Measurements from ENCODE around the gene FGD3. TPM values are rescaled to one million over a fixed set of nuclear protein-coding genes. Genes with fewer than 3 reads are reported as not detected.

FGD3 gene
- total RNA-seq, 1 donor from 2014 or later = 0.09 TPM

DNA sequence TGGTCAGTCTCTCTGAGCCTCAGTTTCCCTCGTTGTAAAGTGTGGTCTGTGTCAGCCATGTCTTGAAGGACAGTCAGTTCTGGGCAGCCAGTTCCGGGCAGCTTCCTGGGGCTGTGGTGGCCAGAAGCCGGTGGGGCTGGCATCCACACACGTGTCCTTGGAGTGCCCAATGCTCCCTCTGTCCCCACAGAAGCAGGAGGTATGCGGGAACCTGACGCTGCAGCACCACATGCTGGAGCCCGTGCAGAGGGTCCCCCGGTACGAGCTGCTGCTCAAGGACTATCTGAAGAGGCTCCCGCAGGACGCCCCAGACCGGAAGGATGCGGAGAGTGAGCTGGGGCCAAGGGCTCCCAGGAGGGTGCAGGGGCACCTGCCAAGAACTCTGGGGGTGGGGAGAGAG is 62.7 kb downstream of the FGD3 start:
- Histone ChIP-seq H3K36me3 (ENCODE audit: insufficient read depth, low read length) (no peaks in the 10 kb centered on the region), H3K4me2 (ENCODE audit: low read length) (no peak overlapping the region), H3K9me3 (ENCODE audit: insufficient read depth, low read depth, low read length) (no peaks in the 10 kb centered on the region), H3K27ac (ENCODE audit: low read depth, low read length) (no peak overlapping the region), H3K27me3 (ENCODE audit: insufficient read depth, low read length) (no peaks in the 10 kb centered on the region), H3K4me3 (ENCODE audit: insufficient read depth, low read depth, low read length) (no peak overlapping the region), H3K9ac (ENCODE audit: low read length) (no peak overlapping the region), H4K20me1 (ENCODE audit: insufficient read depth, low read length) (no peaks in the 10 kb centered on the region), H2AFZ (ENCODE audit: low read depth, low read length) (no peak overlapping the region), H3K79me2 (ENCODE audit: insufficient read depth, low read length) (no peaks in the 10 kb centered on the region), H3K4me1 (ENCODE audit: insufficient read depth, low read length) (no peaks in the 10 kb centered on the region)
- Mint-ChIP-seq H3K4me3 (ENCODE audit: unreplicated experiment) (no peak overlapping the region), H3K36me3 (ENCODE audit: low read depth, unreplicated experiment) (no peaks in the 10 kb centered on the region), H3K27ac (ENCODE audit: unreplicated experiment) (no peak overlapping the region), H3K9me3 (ENCODE audit: unreplicated experiment) (no peaks in the 10 kb centered on the region), H3K4me1 (ENCODE audit: low read depth, unreplicated experiment) (peaks cover 3% of the 10 kb centered on the region), H3K27me3 (ENCODE audit: low read depth, unreplicated experiment) (peaks cover 23% of the 10 kb centered on the region)
- FAIRE-seq (no peak), DNase-seq (ENCODE audit: low read depth) (no peak)
- no peak for TF ChIP-seq EZH2 (IDR thresholded peaks at IDR 0.05; ENCODE audit: insufficient read depth, low read length)
- TF ChIP-seq, protein P1, sequence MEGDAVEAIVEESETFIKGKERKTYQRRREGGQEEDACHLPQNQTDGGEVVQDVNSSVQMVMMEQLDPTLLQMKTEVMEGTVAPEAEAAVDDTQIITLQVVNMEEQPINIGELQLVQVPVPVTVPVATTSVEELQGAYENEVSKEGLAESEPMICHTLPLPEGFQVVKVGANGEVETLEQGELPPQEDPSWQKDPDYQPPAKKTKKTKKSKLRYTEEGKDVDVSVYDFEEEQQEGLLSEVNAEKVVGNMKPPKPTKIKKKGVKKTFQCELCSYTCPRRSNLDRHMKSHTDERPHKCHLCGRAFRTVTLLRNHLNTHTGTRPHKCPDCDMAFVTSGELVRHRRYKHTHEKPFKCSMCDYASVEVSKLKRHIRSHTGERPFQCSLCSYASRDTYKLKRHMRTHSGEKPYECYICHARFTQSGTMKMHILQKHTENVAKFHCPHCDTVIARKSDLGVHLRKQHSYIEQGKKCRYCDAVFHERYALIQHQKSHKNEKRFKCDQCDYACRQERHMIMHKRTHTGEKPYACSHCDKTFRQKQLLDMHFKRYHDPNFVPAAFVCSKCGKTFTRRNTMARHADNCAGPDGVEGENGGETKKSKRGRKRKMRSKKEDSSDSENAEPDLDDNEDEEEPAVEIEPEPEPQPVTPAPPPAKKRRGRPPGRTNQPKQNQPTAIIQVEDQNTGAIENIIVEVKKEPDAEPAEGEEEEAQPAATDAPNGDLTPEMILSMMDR (IDR thresholded peaks at IDR 0.05; ENCODE audit: insufficient read depth, low read depth, low read length) = no peak

DNA sequence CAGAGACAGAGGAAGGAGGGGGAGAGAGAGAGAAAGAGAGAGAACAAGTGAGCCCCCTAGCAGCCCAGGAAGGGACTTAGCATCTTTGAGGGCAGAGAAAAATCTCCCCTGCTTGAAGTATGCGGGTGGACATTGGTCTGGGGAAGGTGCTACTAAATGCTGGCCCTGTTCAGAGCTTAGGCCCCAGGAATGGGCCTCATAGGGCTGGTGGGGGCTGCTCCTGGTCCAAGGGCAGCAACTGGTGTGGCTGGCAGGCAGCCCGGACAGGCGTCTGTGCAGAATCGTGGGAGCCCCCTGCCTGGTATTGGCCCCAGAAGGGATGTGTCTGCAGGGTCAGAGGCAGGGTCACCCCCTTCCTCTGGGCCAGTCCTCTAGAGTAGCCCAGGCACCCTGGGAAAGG is 63.4 kb downstream of the FGD3 start:
- Histone ChIP-seq H3K36me3 (ENCODE audit: insufficient read depth, low read length) (no peaks in the 10 kb centered on the region), H4K20me1 (ENCODE audit: insufficient read depth, low read length) (no peaks in the 10 kb centered on the region), H3K27me3 (ENCODE audit: insufficient read depth, low read length) (no peaks in the 10 kb centered on the region), H3K27ac (ENCODE audit: low read depth, low read length) (no peak overlapping the region), H2AFZ (ENCODE audit: low read depth, low read length) (no peak overlapping the region), H3K9me3 (ENCODE audit: insufficient read depth, low read depth, low read length) (no peaks in the 10 kb centered on the region), H3K4me3 (ENCODE audit: insufficient read depth, low read depth, low read length) (no peak overlapping the region), H3K4me1 (ENCODE audit: insufficient read depth, low read length) (no peaks in the 10 kb centered on the region), H3K4me2 (ENCODE audit: low read length) (no peak overlapping the region), H3K9ac (ENCODE audit: low read length) (no peak overlapping the region), H3K79me2 (ENCODE audit: insufficient read depth, low read length) (no peaks in the 10 kb centered on the region)
- no peaks in the 10 kb centered on the region for H3K36me3 Mint-ChIP-seq (ENCODE audit: low read depth, unreplicated experiment)
- no peak overlapping the region for H3K27ac Mint-ChIP-seq (ENCODE audit: unreplicated experiment)
- H3K9me3 Mint-ChIP-seq (ENCODE audit: unreplicated experiment) = no peaks in the 10 kb centered on the region
- TF ChIP-seq EZH2 (IDR thresholded peaks at IDR 0.05; ENCODE audit: insufficient read depth, low read length) = no peak
- TF ChIP-seq, protein P1 (IDR thresholded peaks at IDR 0.05; ENCODE audit: insufficient read depth, low read depth, low read length) = no peak
- DNase-seq (ENCODE audit: low read depth) (no peak), FAIRE-seq (no peak)
- H3K27me3 Mint-ChIP-seq (ENCODE audit: low read depth, unreplicated experiment) = peaks cover 23% of the 10 kb centered on the region
- H3K4me3 Mint-ChIP-seq (ENCODE audit: unreplicated experiment) = no peak overlapping the region
- peaks cover 3% of the 10 kb centered on the region for H3K4me1 Mint-ChIP-seq (ENCODE audit: low read depth, unreplicated experiment)

DNA sequence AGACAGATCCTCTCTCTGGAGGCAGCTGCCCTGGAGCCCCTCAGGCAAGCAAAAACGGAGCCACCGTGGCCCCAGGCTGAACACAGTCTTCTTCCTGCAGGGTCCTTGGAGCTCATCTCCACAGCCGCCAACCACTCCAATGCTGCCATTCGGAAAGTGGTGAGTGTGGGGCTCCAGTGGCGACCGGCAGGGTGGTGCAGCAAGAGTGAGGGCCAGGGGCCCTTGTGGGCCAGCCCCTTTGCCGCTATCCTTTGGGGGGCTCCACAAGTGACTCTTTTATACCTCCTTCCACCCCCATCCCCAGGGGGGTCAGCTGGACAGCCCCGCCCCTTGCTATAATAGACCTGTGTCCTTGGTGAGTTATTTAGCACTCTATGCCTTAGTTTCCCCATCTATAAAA is 63.8 kb downstream of the FGD3 start:
- H3K27me3 ChIP-seq (ENCODE audit: insufficient read depth, low read length) = no peaks in the 10 kb centered on the region
- no peaks in the 10 kb centered on the region for H3K4me1 ChIP-seq (ENCODE audit: insufficient read depth, low read length)
- H3K9me3 ChIP-seq (ENCODE audit: insufficient read depth, low read depth, low read length) = no peaks in the 10 kb centered on the region
- Mint-ChIP-seq H3K27ac (ENCODE audit: unreplicated experiment) (no peak overlapping the region), H3K9me3 (ENCODE audit: unreplicated experiment) (no peaks in the 10 kb centered on the region), H3K4me3 (ENCODE audit: unreplicated experiment) (no peak overlapping the region), H3K27me3 (ENCODE audit: low read depth, unreplicated experiment) (peaks cover 21% of the 10 kb centered on the region), H3K36me3 (ENCODE audit: low read depth, unreplicated experiment) (no peaks in the 10 kb centered on the region), H3K4me1 (ENCODE audit: low read depth, unreplicated experiment) (no peaks in the 10 kb centered on the region)
- H3K9ac ChIP-seq (ENCODE audit: low read length) = no peak overlapping the region
- no peak overlapping the region for H3K4me2 ChIP-seq (ENCODE audit: low read length)
- no peaks in the 10 kb centered on the region for H3K36me3 ChIP-seq (ENCODE audit: insufficient read depth, low read length)
- no peak overlapping the region for H3K27ac ChIP-seq (ENCODE audit: low read depth, low read length)
- H3K4me3 ChIP-seq (ENCODE audit: insufficient read depth, low read depth, low read length) = no peak overlapping the region
- H4K20me1 ChIP-seq (ENCODE audit: insufficient read depth, low read length) = no peaks in the 10 kb centered on the region
- FAIRE-seq = no peak
- no peaks in the 10 kb centered on the region for H3K79me2 ChIP-seq (ENCODE audit: insufficient read depth, low read length)
- TF ChIP-seq, protein P1 (IDR thresholded peaks at IDR 0.05; ENCODE audit: insufficient read depth, low read depth, low read length) = no peak
- no peak for TF ChIP-seq EZH2 (IDR thresholded peaks at IDR 0.05; ENCODE audit: insufficient read depth, low read length)
- H2AFZ ChIP-seq (ENCODE audit: low read depth, low read length) = no peak overlapping the region
- DNase-seq (ENCODE audit: low read depth) = no peak

Measured in astrocyte (in vitro differentiated cells and primary cell).